Stimulated activated naive CD8-positive, alpha-beta T cell treated with anti-CD3 and anti-CD28 coated beads, Interleukin-15, Interleukin-2, amounts not matched to agents 100 U/mL and 50 U/mL, for 24 hours (primary cell): ENCODE results near the gene ACRV1.
A peak's percentile ranks its signal among the peaks of the same experiment; 100 is the strongest.

Experiments
- ATAC-seq: fragments of 150-1000 bp; cut with Tn5 transposase; one replicate; pipeline ENCODE4 v1.10.0; 2021
- DNase-seq: peaks from one replicate; pipeline ENCODE4 v3.0.0; 2021

ACRV1 gene

DNA sequence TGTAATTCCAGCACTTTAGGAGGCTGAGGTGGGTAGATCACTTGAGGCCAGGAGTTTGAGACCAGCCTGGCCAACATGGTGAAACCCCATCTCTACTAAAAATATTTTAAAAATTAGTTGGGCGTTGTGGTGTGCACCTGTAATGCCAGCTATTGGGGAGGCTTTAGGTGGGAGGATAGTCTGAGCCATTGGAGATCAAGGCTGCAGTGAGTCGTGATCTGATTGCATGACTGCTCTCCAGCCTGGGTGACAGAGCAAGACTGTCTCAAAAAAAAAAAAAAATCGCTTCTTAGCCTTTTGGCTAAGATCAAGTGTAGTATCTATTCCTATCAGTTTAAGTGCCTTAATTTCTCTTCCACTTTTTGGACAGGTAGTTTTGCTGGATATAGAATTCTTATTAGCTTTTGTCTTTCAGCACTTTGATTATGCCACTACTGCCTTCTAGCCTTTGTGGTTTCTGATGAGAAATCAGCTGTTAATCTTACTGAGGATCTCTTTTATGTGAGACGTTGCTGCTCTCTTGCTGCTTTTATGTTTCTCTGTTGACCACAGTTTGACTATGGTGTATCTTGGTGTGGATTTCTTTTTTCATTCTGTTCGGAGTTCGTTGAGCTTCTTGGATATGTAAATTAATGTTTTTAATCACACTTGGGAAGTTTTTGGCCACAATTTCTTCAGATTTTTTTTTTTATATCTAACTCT is 31.0 kb downstream of the ACRV1 start:
- no peak for DNase-seq
- no peak for ATAC-seq

DNA sequence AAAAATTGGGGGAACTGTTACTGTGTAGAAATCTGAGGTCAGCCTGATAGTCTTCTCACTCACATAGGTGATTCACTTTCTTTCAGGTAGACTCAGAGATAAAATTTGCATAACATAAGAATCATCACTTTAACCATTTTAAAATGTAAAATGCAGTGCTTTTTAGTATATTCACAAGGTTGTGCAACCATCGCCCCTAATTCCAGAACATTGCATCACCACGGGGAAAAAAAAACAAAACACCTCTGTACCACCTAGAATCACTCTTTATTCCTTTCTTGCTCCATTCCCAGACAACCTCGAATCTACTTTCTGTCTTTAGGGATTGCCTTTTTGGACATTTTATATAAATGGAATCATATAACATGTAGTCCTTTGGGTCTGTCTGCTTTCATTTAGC is 34.8 kb downstream of the ACRV1 start:
- ATAC-seq (no peak), DNase-seq (no peak)

DNA sequence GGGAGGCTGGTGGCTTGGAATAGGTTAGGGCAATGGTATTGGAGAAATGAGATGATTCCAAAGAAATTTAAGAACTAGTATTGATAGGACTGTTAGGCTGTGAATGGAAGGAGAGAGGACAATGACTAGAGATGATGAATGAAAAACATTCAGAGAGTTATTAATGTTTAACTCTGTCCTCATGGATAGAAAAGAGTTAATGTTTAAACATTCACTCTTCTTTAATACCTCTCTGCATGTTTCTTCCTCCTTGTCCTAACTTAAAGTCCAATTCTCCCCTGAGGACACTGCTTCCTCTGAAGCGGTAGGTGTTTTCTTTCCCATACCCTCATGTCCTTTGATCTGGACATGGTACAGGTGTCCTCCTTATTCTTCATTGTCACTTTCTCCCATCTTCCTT is 42.3 kb downstream of the ACRV1 start:
- ATAC-seq (no peak), DNase-seq (no peak)

DNA sequence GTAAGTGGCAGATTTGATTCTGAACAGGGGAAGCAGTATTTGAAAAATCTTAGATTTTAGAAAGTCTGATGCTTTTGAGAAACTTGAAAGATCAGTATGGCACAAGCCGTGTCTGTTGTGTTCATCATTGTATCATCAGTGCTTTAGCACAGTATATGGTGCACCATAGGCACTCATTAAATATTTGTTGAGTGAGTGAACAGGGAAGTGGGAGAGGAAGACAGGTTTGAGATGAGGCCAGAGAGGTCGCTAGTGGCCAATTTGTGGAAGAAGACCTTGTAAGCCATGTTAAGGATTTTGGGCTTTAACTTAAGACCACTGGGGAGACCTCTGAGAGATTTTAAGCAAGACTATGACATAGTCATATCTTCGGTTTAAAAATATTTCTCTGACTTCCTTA is 42.8 kb downstream of the ACRV1 start:
- ATAC-seq (no peak), DNase-seq (no peak)

DNA sequence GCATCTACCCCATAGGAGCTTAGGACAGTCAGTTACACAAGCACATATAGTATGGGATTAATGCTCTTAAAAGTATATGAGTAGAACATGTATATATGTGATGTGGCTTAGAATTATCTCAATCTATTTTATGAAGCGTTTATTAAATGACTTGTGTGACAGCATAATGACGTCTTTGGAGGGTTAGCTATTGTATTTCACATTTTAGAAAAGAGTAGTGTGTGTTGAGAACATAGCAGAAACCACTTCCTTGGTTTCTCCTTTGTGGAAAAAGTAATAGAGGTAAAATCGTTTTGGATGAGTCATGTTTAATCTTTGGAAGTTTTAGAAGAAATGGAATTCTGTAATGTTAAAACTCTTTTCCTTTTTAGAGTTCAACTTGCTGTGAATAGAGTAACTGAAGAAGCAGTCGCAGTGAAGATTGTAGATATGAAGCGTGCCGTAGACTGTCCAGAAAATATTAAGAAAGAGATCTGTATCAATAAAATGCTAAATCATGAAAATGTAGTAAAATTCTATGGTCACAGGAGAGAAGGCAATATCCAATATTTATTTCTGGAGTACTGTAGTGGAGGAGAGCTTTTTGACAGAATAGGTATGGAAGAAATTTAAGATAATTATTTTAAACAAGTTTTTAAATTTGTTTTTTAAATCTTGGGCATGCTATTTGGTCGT is 53.3 kb downstream of the ACRV1 start:
- DNase-seq (no peak), ATAC-seq (no peak)

DNA sequence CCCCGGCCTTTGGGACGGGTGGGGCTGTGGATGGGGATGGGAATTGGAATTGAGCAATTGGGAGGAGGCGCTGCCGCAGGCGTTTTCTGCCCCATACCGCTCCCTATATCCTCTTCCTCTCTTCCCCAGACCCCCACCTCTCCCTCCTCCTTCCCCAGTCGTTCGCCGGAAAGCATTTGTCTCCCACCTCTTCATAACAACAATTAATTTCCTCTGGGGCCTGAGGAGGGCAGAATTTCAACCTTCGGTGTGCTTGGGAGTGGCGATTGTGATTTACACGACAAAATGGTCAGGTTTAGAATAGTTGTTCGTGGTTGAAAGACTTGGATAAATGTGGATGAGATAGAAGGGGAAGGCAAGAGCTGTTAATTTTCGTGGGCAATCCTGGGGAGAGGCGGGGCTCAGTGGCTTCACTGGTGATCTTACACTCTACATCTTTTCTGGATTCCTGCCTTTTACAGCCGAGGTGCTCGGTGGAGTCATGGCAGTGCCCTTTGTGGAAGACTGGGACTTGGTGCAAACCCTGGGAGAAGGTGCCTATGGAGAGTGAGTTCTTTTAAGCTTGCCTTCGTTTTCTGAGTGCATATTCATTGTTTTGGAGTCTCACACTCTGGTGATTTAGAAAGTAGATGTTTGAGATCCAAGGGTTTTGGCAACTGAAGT is 54.2 kb downstream of the ACRV1 start:
- no peak for DNase-seq
- ATAC-seq, result peak; percentile 44

DNA sequence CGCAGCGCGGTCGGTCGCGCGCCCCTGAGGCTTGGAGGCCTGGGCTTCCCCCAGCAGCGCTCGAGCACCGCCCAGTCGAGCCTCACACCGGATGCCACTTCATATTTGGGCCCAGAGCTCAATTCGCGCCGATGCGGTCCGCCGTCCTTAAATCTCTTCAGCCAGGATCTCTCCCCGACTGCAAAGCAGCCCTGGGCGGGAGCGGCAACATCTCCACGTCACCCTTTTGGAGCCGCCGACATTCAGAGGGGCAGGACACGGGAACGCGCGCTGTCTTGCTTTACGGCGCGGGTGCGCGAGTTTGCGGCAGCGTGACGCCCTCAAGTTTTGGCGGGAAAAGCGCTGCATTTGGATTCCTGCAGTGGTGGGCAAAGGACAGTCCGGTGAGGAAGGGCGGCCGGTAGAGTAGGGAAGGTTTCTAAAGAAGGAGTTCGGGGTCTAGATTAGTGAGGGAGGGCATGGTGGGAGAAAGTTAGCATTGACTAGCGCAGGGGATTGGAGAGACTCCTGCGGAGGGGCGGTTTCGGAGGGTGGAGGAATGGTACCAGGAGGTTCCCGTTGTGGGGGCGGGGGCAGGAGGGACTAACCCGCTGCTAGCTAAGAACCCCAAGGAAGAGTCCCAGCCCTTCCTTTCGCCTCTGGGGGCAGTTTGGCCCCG is 54.9 kb downstream of the ACRV1 start:
- DNase-seq (peak; percentile 90), ATAC-seq (peak; percentile 89)

DNA sequence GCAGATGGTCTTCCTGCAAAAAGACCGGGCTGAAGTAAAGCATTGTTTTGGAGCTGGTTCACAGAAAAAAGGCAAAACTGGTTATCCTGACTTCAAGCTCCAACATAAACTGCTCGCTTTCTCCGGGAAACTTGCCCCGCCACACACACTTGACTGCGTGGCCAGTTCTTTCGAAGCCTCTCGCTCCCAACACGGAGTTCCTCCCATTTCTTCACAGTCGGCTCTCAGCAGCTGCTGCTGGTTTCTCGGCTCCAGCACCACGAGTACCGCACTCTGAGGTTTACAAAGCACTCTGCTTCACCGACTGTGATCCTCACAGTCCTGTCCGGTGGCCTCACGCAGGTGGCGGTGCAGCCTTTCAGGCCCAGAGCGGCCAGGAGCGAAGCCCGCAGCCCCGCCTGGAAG is 55.4 kb downstream of the ACRV1 start:
- DNase-seq (no peak), ATAC-seq (no peak)

DNA sequence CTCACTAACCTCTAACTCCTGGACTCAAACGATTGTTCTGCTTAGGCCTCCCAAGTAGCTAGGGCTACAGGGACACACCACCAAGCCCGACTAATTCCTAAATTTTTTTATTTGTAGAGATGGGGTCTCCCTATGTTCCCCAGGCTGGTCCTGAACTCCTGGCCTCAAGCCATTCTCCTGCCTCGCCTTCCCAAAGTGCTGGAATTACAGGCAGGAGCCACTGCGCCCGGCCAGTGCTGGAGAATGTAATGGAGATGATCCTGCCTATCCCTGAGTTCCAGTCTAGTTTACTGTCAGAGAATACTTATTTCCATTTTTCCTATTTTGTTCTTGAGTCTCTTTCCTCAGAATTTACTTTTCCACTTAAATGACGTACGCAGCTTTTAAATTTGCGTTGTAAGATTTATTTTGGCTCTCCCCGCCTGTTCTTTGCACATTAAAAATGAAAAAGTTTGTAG is 55.9 kb downstream of the ACRV1 start, which contains the start of gene CHEK1:
Gene CHEK1, plus strand, starts transcription at position 408 of the 458 bp plus-strand sequence. CDS start 1,606 bp downstream, outside the sequence.
- ATAC-seq (no peak), DNase-seq (no peak)

DNA sequence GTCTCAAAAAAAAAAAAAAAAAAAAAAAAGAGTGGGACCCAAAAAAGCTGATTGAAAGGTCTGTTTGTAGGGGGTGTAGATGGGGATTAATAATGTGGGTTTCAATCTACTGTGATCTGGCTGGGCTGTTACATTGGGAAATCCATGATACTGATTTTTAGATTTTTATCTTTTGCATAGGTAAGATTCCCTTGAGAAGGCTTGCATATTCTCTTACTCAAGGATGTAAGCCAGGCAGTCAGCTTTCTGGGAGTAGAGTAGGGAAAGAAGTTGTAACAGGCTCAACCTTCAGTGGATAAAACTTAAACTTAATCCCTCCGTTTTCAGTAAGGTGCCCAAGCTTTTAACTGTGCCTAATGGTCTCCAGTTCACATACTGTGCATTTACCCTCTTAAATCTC is 57.6 kb downstream of the ACRV1 start:
- no peak for DNase-seq
- ATAC-seq, result no peak

DNA sequence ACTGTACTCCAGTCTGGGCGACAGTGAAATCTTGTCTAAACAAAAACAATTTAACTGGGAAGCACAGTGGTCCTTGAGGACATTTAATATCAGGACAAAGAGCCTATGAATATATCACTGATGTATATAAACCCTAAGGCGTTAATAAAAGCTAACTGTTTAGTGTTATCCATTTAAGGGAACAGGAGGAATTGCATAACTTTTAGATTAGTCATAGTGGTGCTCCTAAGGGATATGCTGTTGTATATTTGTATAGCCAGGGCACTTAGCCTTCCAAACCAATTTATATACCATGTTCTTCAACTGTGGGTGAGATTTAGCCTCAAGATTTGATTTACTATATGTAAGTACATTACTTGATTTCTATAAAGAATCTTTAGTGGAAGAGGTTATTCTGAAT is 58.7 kb downstream of the ACRV1 start:
- no peak for ATAC-seq
- no peak for DNase-seq
